ENCODE data around the gene DNAH8. TPM values are rescaled to one million over a fixed set of nuclear protein-coding genes. Genes with fewer than 3 reads are reported as not detected.

Gene DNAH8
- total RNA-seq, 1 donor from 2014 or later = 0.05 TPM

DNA sequence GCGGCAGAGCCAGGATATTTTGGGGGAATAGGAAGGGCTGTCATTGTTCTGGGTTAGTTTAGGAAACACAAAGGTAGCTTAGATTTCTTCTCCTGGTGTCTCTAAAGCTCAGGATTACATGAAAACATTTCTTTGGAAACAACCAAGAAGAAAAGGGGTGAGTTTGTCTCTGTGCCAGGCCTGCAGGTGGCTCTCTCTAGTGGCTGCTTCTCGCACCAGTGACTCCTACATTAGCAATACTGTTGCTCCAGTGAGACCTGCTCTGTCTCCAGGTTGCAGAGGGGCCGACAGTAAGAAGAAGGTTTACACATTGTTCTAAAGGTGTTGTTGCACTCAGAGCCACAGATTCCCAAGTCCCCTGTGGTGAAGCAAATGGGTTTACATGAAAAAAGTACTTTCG is 228.9 kb downstream of the DNAH8 start:
- H3K27me3 Mint-ChIP-seq (ENCODE audit: low read depth) = no peaks in the 10 kb centered on the region
- H3K9me3 Mint-ChIP-seq = no peaks in the 10 kb centered on the region
- no peaks in the 10 kb centered on the region for H3K36me3 Mint-ChIP-seq (ENCODE audit: low read depth)
- H3K4me3 Mint-ChIP-seq = no peak overlapping the region
- H3K4me1 Mint-ChIP-seq = no peaks in the 10 kb centered on the region
- no peak for DNase-seq (ENCODE audit: low read depth, low spot score)
- no peak overlapping the region for H3K27ac Mint-ChIP-seq (ENCODE audit: unreplicated experiment)
- TF ChIP-seq, protein P1, sequence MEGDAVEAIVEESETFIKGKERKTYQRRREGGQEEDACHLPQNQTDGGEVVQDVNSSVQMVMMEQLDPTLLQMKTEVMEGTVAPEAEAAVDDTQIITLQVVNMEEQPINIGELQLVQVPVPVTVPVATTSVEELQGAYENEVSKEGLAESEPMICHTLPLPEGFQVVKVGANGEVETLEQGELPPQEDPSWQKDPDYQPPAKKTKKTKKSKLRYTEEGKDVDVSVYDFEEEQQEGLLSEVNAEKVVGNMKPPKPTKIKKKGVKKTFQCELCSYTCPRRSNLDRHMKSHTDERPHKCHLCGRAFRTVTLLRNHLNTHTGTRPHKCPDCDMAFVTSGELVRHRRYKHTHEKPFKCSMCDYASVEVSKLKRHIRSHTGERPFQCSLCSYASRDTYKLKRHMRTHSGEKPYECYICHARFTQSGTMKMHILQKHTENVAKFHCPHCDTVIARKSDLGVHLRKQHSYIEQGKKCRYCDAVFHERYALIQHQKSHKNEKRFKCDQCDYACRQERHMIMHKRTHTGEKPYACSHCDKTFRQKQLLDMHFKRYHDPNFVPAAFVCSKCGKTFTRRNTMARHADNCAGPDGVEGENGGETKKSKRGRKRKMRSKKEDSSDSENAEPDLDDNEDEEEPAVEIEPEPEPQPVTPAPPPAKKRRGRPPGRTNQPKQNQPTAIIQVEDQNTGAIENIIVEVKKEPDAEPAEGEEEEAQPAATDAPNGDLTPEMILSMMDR (conservative IDR thresholded peaks at IDR 0.05) = no peak

DNA sequence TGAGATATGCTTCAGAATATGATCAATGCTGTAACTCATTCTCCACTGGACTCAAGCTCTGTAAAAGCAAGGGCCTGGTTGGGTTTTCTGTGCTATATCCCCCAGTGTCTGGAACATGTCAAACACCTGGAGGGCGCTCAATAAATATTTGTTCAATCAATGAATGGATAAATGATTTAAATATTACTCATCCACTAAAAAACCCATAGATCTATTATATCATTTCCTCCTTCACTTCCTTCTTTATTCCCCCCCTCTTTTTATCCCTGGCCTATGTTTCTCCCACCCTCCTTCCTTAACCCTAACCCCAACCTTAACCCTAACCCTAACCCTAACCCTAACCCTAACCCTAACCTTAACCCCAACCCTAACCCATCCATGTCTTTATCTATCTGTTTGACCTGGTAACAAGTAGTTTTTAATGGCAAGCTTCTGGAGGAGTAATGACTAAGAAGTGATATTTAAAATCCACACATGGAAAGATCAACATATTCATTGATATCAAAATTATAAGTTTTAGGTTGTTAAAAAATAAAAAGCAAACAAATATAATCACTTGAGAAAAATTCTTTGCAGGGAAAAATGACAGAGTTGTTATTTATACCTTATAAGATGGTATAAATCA is 229.7 kb downstream of the DNAH8 start:
- no peaks in the 10 kb centered on the region for H3K4me1 Mint-ChIP-seq
- no peak overlapping the region for H3K27ac Mint-ChIP-seq (ENCODE audit: unreplicated experiment)
- TF ChIP-seq, protein P1 (conservative IDR thresholded peaks at IDR 0.05) = no peak
- DNase-seq (ENCODE audit: low read depth, low spot score) = no peak
- no peaks in the 10 kb centered on the region for H3K27me3 Mint-ChIP-seq (ENCODE audit: low read depth)
- no peak overlapping the region for H3K4me3 Mint-ChIP-seq
- no peaks in the 10 kb centered on the region for H3K36me3 Mint-ChIP-seq (ENCODE audit: low read depth)
- no peaks in the 10 kb centered on the region for H3K9me3 Mint-ChIP-seq

DNA sequence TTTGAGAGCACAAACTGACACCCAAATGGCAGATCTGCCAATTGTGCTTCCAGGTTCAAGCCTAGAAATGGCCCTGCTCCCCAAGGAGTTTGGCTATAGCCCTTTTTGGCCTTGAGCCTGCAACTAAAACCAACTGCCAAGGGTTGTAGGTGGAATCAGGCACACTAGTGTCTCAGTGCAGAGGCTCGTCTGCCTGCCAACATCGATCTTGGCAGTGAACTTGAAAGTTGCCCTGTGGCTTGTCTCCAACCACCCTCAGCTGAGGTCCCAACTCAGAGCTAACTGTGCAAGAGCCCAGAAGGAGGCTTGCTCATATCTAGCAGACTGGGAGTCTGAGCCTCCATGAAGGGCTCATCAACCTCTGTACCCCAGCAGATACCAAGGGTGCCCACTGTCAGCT is 240.8 kb downstream of the DNAH8 start:
- DNase-seq (ENCODE audit: low read depth, low spot score) = no peak
- Mint-ChIP-seq H3K27ac (ENCODE audit: unreplicated experiment) (no peak overlapping the region), H3K4me3 (no peak overlapping the region), H3K27me3 (ENCODE audit: low read depth) (peaks cover 4% of the 10 kb centered on the region), H3K9me3 (peaks cover 12% of the 10 kb centered on the region), H3K36me3 (ENCODE audit: low read depth) (no peaks in the 10 kb centered on the region), H3K4me1 (no peaks in the 10 kb centered on the region)
- TF ChIP-seq, protein P1 (conservative IDR thresholded peaks at IDR 0.05) = no peak

DNA sequence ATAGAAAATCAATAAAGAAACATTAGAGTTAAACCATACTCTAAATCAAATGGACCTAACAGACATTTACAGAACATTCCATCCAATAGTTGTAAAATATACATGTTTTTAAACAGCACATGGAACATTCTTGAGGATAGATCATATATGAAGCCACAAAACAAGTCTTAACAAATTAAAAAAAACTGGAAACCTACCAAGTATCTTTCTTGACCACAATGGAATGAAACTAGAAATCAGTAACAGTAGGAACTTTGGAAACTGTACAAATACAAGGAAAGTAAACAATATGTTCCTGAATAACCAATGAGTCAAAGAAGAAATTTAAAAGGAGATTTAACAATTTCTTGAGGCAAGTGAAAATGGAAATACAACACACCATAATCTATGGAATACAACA is 242.3 kb downstream of the DNAH8 start:
- no peak for DNase-seq (ENCODE audit: low read depth, low spot score)

DNA sequence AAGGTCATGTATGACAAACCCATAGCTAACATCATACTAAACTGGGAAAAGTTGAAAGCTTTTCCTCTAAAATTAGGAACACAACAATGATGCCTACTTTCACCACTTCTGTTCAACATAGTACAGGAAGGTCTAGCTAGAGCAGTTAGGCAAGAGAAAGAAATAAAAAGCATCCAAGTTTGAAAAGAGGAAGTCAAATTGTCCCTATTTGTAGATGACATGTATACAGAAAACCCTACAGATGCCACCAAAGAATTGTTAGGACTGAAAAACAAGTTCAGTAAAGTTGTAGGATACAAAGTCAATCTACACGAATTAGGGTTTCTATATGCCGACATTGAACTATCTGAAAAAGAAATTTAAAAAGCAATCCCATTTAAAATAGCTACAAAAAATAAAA is 244.0 kb downstream of the DNAH8 start:
- peaks cover 13% of the 10 kb centered on the region for H3K9me3 Mint-ChIP-seq
- no peaks in the 10 kb centered on the region for H3K36me3 Mint-ChIP-seq (ENCODE audit: low read depth)
- TF ChIP-seq, protein P1 (conservative IDR thresholded peaks at IDR 0.05) = no peak
- no peak overlapping the region for H3K27ac Mint-ChIP-seq (ENCODE audit: unreplicated experiment)
- no peaks in the 10 kb centered on the region for H3K4me1 Mint-ChIP-seq
- no peak for DNase-seq (ENCODE audit: low read depth, low spot score)
- H3K4me3 Mint-ChIP-seq = no peak overlapping the region
- peaks cover 4% of the 10 kb centered on the region for H3K27me3 Mint-ChIP-seq (ENCODE audit: low read depth)

More for the DNA sequence above, 242.3 kb downstream of the DNAH8 start:
- Mint-ChIP-seq H3K4me3 (no peak overlapping the region), H3K27ac (ENCODE audit: unreplicated experiment) (no peak overlapping the region), H3K36me3 (ENCODE audit: low read depth) (no peaks in the 10 kb centered on the region), H3K9me3 (peaks cover 13% of the 10 kb centered on the region), H3K4me1 (no peaks in the 10 kb centered on the region), H3K27me3 (ENCODE audit: low read depth) (peaks cover 4% of the 10 kb centered on the region)
- TF ChIP-seq, protein P1 (conservative IDR thresholded peaks at IDR 0.05) = no peak
